SK-N-SH (cell line): ENCODE data around the gene CRB2. TPM values are rescaled to one million over a fixed set of nuclear protein-coding genes. Genes with fewer than 3 reads are reported as not detected.

ENCODE experiments used
- CTCF ChIA-PET: fragments of 300-600, 350-600 bp; formaldehyde crosslinking; extraction: SDS; loops from one replicate; lab custom pipeline; 2021; lab: Yijun Ruan, JAX
- POLR2A ChIA-PET: fragments of 350-600 bp; sonication (Branson Sonifier 250); formaldehyde crosslinking; extraction: SDS; loops from one replicate; lab custom pipeline; 2020; ENCODE audit warnings: antibody characterized with exemption, inconsistent platforms; lab: Yijun Ruan, JAX
- DNase-seq: peaks from one replicate; pipeline ENCODE4 v3.0.0; 2012
- H2AFZ ChIP-seq: fragments of 200-600 bp; sonication (generic); 2 replicates; pipeline ENCODE4 v1.8.1; 2016; ENCODE audit warnings: antibody characterized with exemption, mild to moderate bottlenecking, low read depth
- H3F3A ChIP-seq: fragments of 200-600 bp; sonication (generic); replicated peaks from 2 replicates; pipeline ENCODE3; 2016; ENCODE audit warnings: antibody characterized with exemption, mild to moderate bottlenecking; ENCODE audit not compliant: insufficient read depth
- H3K27ac ChIP-seq, 2 experiments: fragments of 200-500 bp in 1 of 2; fragments of 200-600 bp in 1 of 2; sonication (Bioruptor generic) in 1 of 2; sonication (generic), shearing (Covaris generic) in 1 of 2; 2 replicates each; pipeline versions ENCODE4 v1.5.1 to v1.6.1; 2014 to 2016; ENCODE audit warnings: low read depth in 2 of 2, inconsistent platforms in 1 of 2, low read length in 1 of 2, mild to moderate bottlenecking in 1 of 2, mixed read lengths in 1 of 2
- H3K27me3 ChIP-seq: fragments of 200-600 bp; sonication (generic), shearing (Covaris generic); 2 replicates; pipeline ENCODE4 v1.6.1; 2016; ENCODE audit warnings: mixed run types; ENCODE audit not compliant: insufficient read depth
- H3K36me3 ChIP-seq, 2 experiments: fragments of 200-500 bp in 1 of 2; fragments of 200-600 bp in 1 of 2; sonication (Bioruptor generic) in 1 of 2; sonication (generic) in 1 of 2; replicated peaks in 1 of 2; 2 replicates each; pipeline versions ENCODE3 to v1.5.1; 2014 to 2016; ENCODE audit warnings: low read length in 1 of 2, mild to moderate bottlenecking in 1 of 2; ENCODE audit not compliant: insufficient read depth in 2 of 2, control insufficient read depth in 1 of 2
- H3K4me1 ChIP-seq, 2 experiments: fragments of 200-500 bp in 1 of 2; fragments of 200-600 bp in 1 of 2; sonication (Bioruptor generic) in 1 of 2; sonication (generic), shearing (Covaris generic) in 1 of 2; 2 replicates each; pipeline versions ENCODE4 v1.5.1 to v1.6.1; 2014 to 2016; ENCODE audit warnings: low read depth in 1 of 2, low read length in 1 of 2, mixed run types in 1 of 2; ENCODE audit not compliant: insufficient read depth in 2 of 2, control insufficient read depth in 1 of 2
- H3K4me2 ChIP-seq: fragments of 200-600 bp; sonication (generic), shearing (Covaris generic); 2 replicates; pipeline ENCODE4 v1.6.1; 2017; ENCODE audit warnings: mixed run types
- H3K4me3 ChIP-seq, 2 experiments: fragments of 200-500 bp in 1 of 2; fragments of 200-600 bp in 1 of 2; sonication (Bioruptor generic) in 1 of 2; sonication (generic), shearing (Covaris generic) in 1 of 2; 2 replicates each; pipeline versions ENCODE4 v1.5.1 to v1.8.1; 2014 to 2016; ENCODE audit warnings: low read depth in 2 of 2, inconsistent platforms in 1 of 2, low read length in 1 of 2, mild to moderate bottlenecking in 1 of 2, mixed read lengths in 1 of 2, moderate library complexity in 1 of 2
- H3K79me2 ChIP-seq: fragments of 200-600 bp; sonication (generic); 2 replicates; pipeline ENCODE4 v1.8.1; 2017; ENCODE audit warnings: mild to moderate bottlenecking; ENCODE audit not compliant: insufficient read depth
- H3K9ac ChIP-seq: fragments of 200-600 bp; sonication (generic); 2 replicates; pipeline ENCODE4 v1.6.1; 2017; ENCODE audit warnings: mixed run types
- H3K9me2 ChIP-seq: fragments of 200-600 bp; sonication (generic); 2 replicates; pipeline ENCODE4 v1.6.1; 2017; ENCODE audit warnings: mixed run types
- H3K9me3 ChIP-seq: fragments of 200-600 bp; sonication (generic); 2 replicates; pipeline ENCODE4 v1.6.1; 2017; ENCODE audit warnings: mixed run types, mild to moderate bottlenecking, moderate library complexity
- H4K20me1 ChIP-seq: fragments of 200-600 bp; sonication (generic); 2 replicates; pipeline ENCODE4 v1.6.1; 2017; ENCODE audit warnings: mild to moderate bottlenecking, mixed run types; ENCODE audit not compliant: insufficient read depth
- CHD2 ChIP-seq: fragments of 150-350 bp; IDR thresholded peaks from 2 replicates; pipeline ENCODE4 v1.6.1; 2018; ENCODE audit warnings: low read length; ENCODE audit not compliant: partially characterized antibody
- ELF1 ChIP-seq: IDR thresholded peaks from 2 replicates; pipeline ENCODE4 v1.4.0; 2012
- FOSL2 ChIP-seq: IDR thresholded peaks from 2 replicates; pipeline ENCODE4 v1.4.0; 2012; ENCODE audit warnings: low read depth, mild to moderate bottlenecking, moderate library complexity, borderline replicate concordance
- FOXJ3 ChIP-seq: sonication (generic); formaldehyde crosslinking; IDR thresholded peaks from 2 replicates; pipeline ENCODE4 v1.5.1; 2020; ENCODE audit warnings: mild to moderate bottlenecking, missing genetic modification reagents
- GABPA ChIP-seq: IDR thresholded peaks from 2 replicates; pipeline ENCODE4 v1.4.0; 2012; ENCODE audit warnings: low read depth, mild to moderate bottlenecking
- GATA2 ChIP-seq: sonication (generic); formaldehyde crosslinking; IDR thresholded peaks from 2 replicates; pipeline ENCODE4 v1.5.0; 2020; ENCODE audit warnings: mild to moderate bottlenecking, missing genetic modification reagents
- JUND ChIP-seq: IDR thresholded peaks from 2 replicates; pipeline ENCODE4 v1.4.0; 2012
- MEF2A ChIP-seq: IDR thresholded peaks from 2 replicates; pipeline ENCODE4 v1.4.0; 2012; ENCODE audit warnings: low read depth, borderline replicate concordance
- MXI1 ChIP-seq: IDR thresholded peaks from 2 replicates; pipeline ENCODE4 v1.6.1; 2012; ENCODE audit warnings: mild to moderate bottlenecking, low read depth, low read length, improper control_type of control experiment
- POLR2AphosphoS5 ChIP-seq: IDR thresholded peaks from 2 replicates; pipeline ENCODE4 v1.6.1; 2012; ENCODE audit warnings: low read depth, low read length
- RAD21 ChIP-seq: IDR thresholded peaks from 2 replicates; pipeline ENCODE4 v1.6.1; 2012; ENCODE audit warnings: mild to moderate bottlenecking, low read length
- RCOR1 ChIP-seq: fragments of 150-350 bp; IDR thresholded peaks from 2 replicates; pipeline ENCODE4 v1.6.1; 2017; ENCODE audit warnings: antibody characterized with exemption, low read length
- RFX5 ChIP-seq: IDR thresholded peaks from 2 replicates; pipeline ENCODE4 v1.6.1; 2012; ENCODE audit warnings: mild to moderate bottlenecking, improper control_type of control experiment, low read length
- RXRA ChIP-seq: IDR thresholded peaks from 2 replicates; pipeline ENCODE4 v1.4.0; 2012; ENCODE audit warnings: low read depth, mild to moderate bottlenecking, borderline replicate concordance
- SIN3A ChIP-seq: IDR thresholded peaks from 2 replicates; pipeline ENCODE4 v1.6.1; 2012; ENCODE audit warnings: low read depth, mild to moderate bottlenecking, low read length, moderate library complexity, borderline replicate concordance
- SMC3 ChIP-seq: IDR thresholded peaks from 2 replicates; pipeline ENCODE4 v1.6.1; 2012; ENCODE audit warnings: low read depth, low read length, improper control_type of control experiment
- TEAD4 ChIP-seq: IDR thresholded peaks from 2 replicates; pipeline ENCODE4 v1.4.0; 2012; ENCODE audit warnings: mild to moderate bottlenecking, borderline replicate concordance; ENCODE audit not compliant: insufficient read depth
- YY1 ChIP-seq: IDR thresholded peaks from 2 replicates; pipeline ENCODE4 v1.4.0; 2012; ENCODE audit warnings: low read depth, mild to moderate bottlenecking
- ZBTB33 ChIP-seq: IDR thresholded peaks from 2 replicates; pipeline ENCODE4 v1.4.0; 2012; ENCODE audit warnings: low read depth, borderline replicate concordance
- WGBS: methylation state at CpG from one replicate; pipeline ENCODE4 v1.1.6; 2017; ENCODE audit warnings: low lambda C conversion rate; 5-methylcytosine and 5-hydroxymethylcytosine counted together
- polyA plus RNA-seq, 3 experiments: library from polyadenylated mRNA; depleted of rRNA; stranded (reverse); fragments of >200 nt; gene quantifications; 2 replicates each; pipeline ENCODE4 v1.2.3, GENCODE V29; 2012
- TF ChIP-seq, protein P1 (sequence below): IDR thresholded peaks from 2 replicates; pipeline ENCODE4 v1.4.0; 2012; ENCODE audit warnings: low read depth, borderline replicate concordance

Gene CRB2
- polyA plus RNA-seq, 1 of the 3 experiments (the other 2 are of a cell fraction): not detected

DNA sequence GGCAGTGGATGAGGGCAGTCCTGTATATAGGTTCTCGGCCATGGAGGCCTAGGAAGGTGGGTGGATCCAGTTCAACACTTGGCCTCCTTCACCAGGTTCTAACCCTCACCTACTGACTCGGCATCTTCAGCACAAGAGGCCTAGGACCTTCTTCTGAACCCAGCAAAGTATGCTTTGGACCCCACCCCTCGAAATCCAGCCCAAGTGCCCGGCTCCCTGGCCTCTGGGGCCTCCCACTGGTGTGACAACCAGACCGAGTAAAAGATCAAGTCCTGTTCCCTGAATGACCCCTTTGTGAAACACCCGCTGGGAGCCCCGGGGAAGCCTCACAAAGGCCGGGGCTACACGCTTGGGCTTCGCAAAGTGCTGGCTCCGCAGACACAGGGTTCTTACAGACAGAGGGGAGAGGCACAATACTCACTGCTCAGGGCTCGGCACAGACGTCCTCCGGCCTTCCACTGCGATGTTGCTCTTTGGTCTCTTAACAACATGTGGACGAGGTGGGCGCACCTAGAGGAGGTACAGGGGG, 47.0 kb downstream of the CRB2 start (continued):
- TF ChIP-seq MEF2A: no peak
- no peak for TF ChIP-seq POLR2AphosphoS5
- no peak for TF ChIP-seq MXI1
- no peak for TF ChIP-seq SIN3A
- no peak for TF ChIP-seq SMC3
- TF ChIP-seq FOSL2: no peak
- no peak for TF ChIP-seq GABPA
- no peak for TF ChIP-seq ZBTB33

- DNase-seq: no peak
- H3K9me3 ChIP-seq: no peaks in the 10 kb centered on the region
- H3K4me3 ChIP-seq: no peak overlapping the region
Observed at GRCh38 chr9:123406016-123406415, 50.0 kb downstream of the CRB2 start.

More at GRCh38 chr9:123406016-123406415, 50.0 kb downstream of the CRB2 start:
- Histone ChIP-seq H3K4me1 (peaks cover 0 to 13% of the 10 kb centered on the region in 2 experiments; a peak in 1 of 4 replicates), H3F3A (no peaks in the 10 kb centered on the region), H3K9ac (no peak overlapping the region), H3K9me2 (no peaks in the 10 kb centered on the region), H3K79me2 (no peaks in the 10 kb centered on the region), H2AFZ (no peak overlapping the region), H3K27me3 (no peaks in the 10 kb centered on the region), H3K4me2 (no peak overlapping the region), H3K27ac (no peak overlapping the region), H3K36me3 (peaks cover 0 to 2% of the 10 kb centered on the region in 2 experiments), H4K20me1 (no peaks in the 10 kb centered on the region)
- POLR2A ChIA-PET: no interaction called here
- TF ChIP-seq, protein P1, sequence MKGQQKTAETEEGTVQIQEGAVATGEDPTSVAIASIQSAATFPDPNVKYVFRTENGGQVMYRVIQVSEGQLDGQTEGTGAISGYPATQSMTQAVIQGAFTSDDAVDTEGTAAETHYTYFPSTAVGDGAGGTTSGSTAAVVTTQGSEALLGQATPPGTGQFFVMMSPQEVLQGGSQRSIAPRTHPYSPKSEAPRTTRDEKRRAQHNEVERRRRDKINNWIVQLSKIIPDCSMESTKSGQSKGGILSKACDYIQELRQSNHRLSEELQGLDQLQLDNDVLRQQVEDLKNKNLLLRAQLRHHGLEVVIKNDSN: no peak
- TF ChIP-seq POLR2AphosphoS5: no peak
- TF ChIP-seq FOXJ3 (CRISPR knock-in tag): no peak
- TF ChIP-seq RAD21: no peak
- TF ChIP-seq RCOR1: no peak
- TF ChIP-seq RXRA: no peak
- TF ChIP-seq ELF1: no peak
- TF ChIP-seq GABPA: no peak
- no peak for TF ChIP-seq YY1
- no peak for TF ChIP-seq JUND
- no peak for TF ChIP-seq RFX5
- TF ChIP-seq GATA2 (CRISPR knock-in tag): no peak
- TF ChIP-seq MEF2A: no peak
- no peak for TF ChIP-seq TEAD4
- no peak for TF ChIP-seq CHD2
- CTCF ChIA-PET: interaction anchor here (0.7 to 6.9 kb wide), 4 partner anchors 29 to 721 kb away, joined by 3 to 23 read pairs (median 4); no protein-coding TSS in a partner anchor
- 98% methylated on average over 6 of the region's 6 CpGs for WGBS
